Hindlimb muscle (tissue), 1 donor: ENCODE results near the gene SLTM. TPM values are rescaled to one million over a fixed set of nuclear protein-coding genes. Genes with fewer than 3 reads are reported as not detected.
"Not testable (repeated sequence)": the region's sequence is repeated elsewhere in the genome, so short reads cannot be mapped to it uniquely, and the experiment has no call there.

Source experiments
- DNase-seq: peaks from one replicate; pipeline ENCODE4 v3.0.0-alpha.2; 2013
- polyA plus RNA-seq: library from polyadenylated mRNA; unstranded; fragments of 120-200 nt; gene quantifications from one replicate; pipeline ENCODE4 v1.2.1, GENCODE V29; 2013; ENCODE audit not compliant: insufficient read length

SLTM gene
- polyA plus RNA-seq: 62.9 TPM

- peak; percentile 97 for DNase-seq
Observed at GRCh38 chr15:58933281-58934113, at the start of gene SLTM. TSS of gene SLTM (minus strand) at chr15:58933679. CDS start at chr15:58933565, 114 bp downstream.

DNA sequence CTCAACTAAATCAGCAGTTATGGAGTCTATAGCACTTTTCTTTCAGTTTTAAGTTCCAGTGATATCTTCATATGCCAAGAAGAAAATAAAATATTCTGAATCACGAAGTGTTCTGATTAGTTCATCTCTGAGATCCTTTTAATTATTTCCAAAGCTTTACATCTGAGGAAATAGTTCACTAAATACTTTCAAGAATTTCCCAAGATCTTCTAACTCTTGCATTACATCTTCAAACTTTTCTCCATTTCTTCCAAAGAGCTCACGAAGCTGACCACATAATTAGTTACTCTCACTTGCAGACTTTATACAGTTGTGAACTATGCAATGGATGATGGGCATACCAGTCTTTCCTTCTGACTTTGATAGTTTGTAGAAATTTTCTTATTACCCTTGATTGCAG, 49.8 kb upstream of the SLTM start:
- DNase-seq: no peak

GRCh38 chr15:58981808-58982475, 48.5 kb upstream of the SLTM start:
- no peak for DNase-seq

GRCh38 chr15:58980351-58980939, 47.0 kb upstream of the SLTM start:
- DNase-seq: peak; percentile 22

GRCh38 chr15:58977887-58978286, 44.4 kb upstream of the SLTM start:
- no peak for DNase-seq

DNA sequence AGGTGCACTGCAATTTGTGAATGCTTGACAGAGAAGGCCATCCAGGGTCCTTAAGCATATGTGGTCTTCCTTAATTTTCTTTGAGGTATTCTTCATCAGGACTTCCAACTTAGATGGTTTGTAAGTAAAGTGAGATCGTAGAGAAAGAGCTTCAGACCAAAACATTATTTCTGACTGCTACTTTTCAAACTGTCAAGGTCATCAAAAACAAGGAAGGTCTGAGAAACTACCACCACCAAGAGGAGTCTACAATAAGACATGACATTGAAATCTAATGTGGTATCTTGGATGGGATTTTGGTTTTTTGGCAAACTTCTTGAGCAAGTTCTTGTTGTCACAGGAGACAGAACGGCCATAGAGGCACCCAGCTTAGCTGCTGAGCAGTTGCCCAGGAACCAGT, 34.0 kb upstream of the SLTM start:
- no peak for DNase-seq

- no peak for DNase-seq
Observed at GRCh38 chr15:58966698-58967097, 33.2 kb upstream of the SLTM start.

DNA sequence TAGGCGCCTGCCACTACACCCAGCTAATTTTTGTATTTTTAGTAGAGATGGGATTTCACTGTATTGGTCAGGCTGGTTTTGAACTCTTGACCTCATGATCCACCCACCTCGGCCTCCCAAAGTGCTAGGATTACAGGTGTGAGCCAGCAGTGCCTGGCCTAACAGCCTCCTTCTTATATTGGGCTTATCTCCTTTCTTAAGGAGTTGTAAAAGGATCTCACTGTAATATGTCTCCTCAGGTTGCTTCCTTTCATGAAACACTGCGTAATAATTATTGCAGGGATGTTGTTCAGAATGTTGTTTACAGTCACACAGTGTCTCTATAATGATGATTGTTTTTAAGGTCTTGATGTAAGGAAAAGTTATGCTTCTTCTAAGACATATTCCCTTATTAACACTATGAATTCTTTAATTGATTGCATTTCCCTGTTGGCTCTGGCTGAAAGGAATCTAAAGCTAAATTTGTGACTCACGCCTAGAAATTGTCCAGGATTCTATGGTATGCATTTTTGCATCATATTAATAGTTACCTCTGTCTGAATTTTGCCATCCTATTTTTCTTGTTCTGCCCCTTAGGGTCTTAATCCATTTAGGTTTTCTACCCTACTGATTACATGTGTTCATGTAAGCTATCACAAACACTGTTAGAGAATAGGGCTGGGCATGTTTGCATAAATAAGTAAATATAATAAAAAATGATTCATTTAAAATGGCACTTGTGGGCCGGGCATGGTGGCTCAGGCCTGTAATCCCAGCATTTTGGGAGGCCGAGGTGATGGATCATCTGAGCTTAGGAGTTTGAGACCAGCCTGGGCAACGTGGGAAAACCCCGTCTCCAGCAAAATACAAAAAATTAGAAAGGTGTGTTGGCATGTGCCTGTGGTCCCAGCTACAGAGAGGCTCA, 29.4 kb upstream of the SLTM start:
- no peak for DNase-seq

- DNase-seq: no peak
Observed at GRCh38 chr15:58962136-58962535, 28.7 kb upstream of the SLTM start.

GRCh38 chr15:58958811-58959210, 25.3 kb upstream of the SLTM start:
- DNase-seq: no peak

- DNase-seq: peak; percentile 23
Observed at GRCh38 chr15:58957101-58957973, 23.9 kb upstream of the SLTM start.

DNA sequence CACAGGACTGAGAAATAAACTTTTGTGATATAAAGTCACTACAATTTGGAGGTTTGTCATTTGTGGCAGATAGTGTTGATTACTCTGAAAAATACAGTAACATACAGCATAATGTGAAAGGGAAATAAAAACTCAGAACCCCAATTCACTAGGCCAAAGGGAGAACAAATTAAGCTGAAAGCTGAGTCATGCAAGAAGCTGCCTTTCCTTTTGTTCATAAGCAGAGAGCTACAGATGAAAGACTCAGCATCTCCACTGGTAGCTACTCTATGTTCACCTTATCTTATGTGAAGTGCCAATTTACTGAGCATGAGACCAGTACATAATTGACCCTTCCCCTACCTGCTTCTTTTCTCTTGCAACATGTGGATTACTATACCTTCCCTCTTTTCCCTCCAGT, 19.3 kb upstream of the SLTM start:
- no peak for DNase-seq

GRCh38 chr15:58951388-58952007, 18.0 kb upstream of the SLTM start:
- DNase-seq: peak; percentile 37

GRCh38 chr15:58947179-58947578, 13.7 kb upstream of the SLTM start:
- no peak for DNase-seq

GRCh38 chr15:58934974-58935373, 1.5 kb upstream of the SLTM start:
- not testable (repeated sequence) for DNase-seq

- no peak for DNase-seq
Observed at GRCh38 chr15:58934521-58934920, 1.0 kb upstream of the SLTM start.

DNA sequence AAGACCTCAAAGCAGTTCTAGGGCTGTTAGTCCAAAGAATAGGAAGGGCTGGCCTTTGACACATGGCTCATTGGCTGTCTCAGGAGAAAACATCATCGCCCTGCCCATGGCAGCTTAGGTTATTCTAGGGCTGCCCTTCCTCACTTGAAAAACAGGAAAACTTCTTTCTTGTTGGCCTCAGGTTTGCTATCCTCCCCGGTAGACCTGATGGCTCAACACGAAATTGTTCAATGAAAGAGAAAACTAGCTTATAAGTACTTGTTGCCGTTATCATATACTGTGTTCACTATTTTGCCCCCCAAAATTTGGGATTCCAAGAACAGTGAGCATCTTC, 602 bp upstream of the SLTM start:
- DNase-seq: no peak

DNA sequence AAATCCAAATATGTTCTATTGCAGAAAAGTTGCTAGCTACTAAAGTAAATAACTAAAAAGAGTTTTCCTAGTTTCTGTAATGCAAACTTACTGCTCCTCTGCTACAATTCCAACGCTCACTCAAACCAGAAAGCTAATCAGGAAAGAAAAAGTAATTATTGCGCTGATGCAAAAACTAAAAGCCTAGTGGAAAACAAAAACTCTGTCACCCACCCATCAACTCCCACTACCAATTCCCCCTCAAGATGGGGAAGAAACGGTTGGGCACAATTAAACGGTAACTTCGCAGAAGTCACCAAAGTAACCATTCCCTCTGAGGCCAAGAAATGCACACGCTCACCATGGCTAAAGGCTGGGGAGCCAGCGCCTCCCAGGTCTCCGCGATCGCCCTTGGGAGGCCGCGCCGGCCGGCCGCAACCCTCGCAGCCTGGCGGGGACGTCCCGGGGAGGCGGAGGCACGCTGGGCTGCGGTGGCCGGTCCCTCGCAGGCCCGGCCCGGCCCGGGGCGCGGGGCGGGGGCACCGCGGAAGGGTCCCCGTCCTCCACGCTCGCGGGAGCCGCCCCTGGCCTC, 684 bp downstream of the SLTM start:
- no peak for DNase-seq

- DNase-seq: peak; percentile 15
Observed at GRCh38 chr15:58931987-58932588, 1.4 kb downstream of the SLTM start.

DNA sequence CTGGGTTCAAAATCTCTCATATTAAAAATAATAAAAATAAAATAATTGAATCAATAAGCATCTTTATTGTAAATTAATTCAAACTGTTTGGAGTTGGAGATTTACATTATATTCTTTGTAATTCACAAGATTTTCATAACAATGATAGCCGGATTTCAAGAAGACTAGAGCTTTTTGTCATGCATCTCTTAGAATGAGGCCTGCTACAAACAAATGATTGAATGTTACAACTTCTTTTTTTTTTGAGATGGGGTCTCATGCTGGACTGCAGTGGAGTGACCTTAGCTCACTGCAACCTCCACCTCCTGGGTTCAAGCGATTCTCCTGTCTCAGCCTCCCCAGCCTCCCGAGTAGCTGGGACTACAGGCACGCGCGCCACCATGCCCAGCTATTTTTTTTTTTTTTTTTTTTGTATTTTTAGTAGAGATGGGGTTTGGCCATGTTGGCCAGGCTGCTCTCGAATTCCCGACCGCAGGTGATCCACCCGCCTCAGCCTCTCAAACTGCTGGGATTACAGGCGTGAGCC, 3.5 kb downstream of the SLTM start:
- no peak for DNase-seq
